ENCODE measurements around the gene IDH3A.

DNA sequence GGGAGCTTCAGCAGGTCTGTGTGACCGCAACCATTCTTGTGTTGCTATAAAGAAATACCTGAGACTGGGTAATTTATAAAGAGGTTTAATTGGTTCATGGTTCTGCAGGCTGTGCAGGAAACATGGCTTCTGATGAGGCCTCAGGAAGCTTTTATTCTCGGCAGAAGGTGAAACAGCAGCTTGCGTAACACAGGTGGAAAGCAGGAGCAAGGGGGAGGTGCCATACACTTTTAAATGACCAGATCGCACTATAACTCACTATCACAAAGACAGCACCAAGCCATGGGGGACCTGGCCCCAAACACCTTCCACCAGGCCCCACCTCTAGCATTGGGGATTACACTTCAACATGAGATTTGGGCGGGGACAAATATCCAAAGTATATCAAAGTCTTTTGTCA is 9.6 kb upstream of the IDH3A start:
- TF ChIP-seq, protein P1, sequence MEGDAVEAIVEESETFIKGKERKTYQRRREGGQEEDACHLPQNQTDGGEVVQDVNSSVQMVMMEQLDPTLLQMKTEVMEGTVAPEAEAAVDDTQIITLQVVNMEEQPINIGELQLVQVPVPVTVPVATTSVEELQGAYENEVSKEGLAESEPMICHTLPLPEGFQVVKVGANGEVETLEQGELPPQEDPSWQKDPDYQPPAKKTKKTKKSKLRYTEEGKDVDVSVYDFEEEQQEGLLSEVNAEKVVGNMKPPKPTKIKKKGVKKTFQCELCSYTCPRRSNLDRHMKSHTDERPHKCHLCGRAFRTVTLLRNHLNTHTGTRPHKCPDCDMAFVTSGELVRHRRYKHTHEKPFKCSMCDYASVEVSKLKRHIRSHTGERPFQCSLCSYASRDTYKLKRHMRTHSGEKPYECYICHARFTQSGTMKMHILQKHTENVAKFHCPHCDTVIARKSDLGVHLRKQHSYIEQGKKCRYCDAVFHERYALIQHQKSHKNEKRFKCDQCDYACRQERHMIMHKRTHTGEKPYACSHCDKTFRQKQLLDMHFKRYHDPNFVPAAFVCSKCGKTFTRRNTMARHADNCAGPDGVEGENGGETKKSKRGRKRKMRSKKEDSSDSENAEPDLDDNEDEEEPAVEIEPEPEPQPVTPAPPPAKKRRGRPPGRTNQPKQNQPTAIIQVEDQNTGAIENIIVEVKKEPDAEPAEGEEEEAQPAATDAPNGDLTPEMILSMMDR (conservative IDR thresholded peaks at IDR 0.05), result no peak
- no peak for TF ChIP-seq ZFX (IDR thresholded peaks at IDR 0.05)
